Ovary (tissue), 9 donors: Measurements from ENCODE around the gene TNS3. TPM values are rescaled to one million over a fixed set of nuclear protein-coding genes. Genes with fewer than 3 reads are reported as not detected.

Experiments
- DNase-seq, 5 donors: peaks; one replicate each; pipeline ENCODE4 v3.0.0-alpha.2; 2019 to 2020
- H3K27ac ChIP-seq, 2 donors: fragments of 200-600 bp; one replicate each; pipeline versions ENCODE4 v1.5.1 to v1.8.0; 2019 to 2022
- H3K27me3 ChIP-seq: fragments of 200-600 bp; one replicate; pipeline ENCODE4 v1.8.0; 2022
- H3K36me3 ChIP-seq: fragments of 200-600 bp; sonication (generic); one replicate; pipeline ENCODE4 v1.5.1; 2019
- H3K4me1 ChIP-seq: one replicate; pipeline ENCODE4 v1.8.1; 2013; ENCODE audit warnings: mild to moderate bottlenecking, moderate library complexity; ENCODE audit not compliant: insufficient read depth
- H3K4me3 ChIP-seq: fragments of 200-600 bp; sonication (generic); one replicate; pipeline ENCODE4 v1.5.1; 2017
- H3K9me3 ChIP-seq, 2 donors: fragments of 200-600 bp in 1 of 2; sonication (generic) in 1 of 2; one replicate each; pipeline versions ENCODE4 v1.5.1 to v1.8.1; 2013 to 2019; ENCODE audit warnings: mild to moderate bottlenecking in 1 of 2, moderate library complexity in 1 of 2
- CTCF ChIP-seq, 3 donors: fragments of 450-650 bp in 2 of 3; fragments of 200-600 bp in 1 of 3; IDR thresholded peaks; one replicate each; pipeline versions ENCODE4 v1.5.1 to v1.8.0; 2016 to 2022; ENCODE audit warnings: antibody characterized with exemption in 3 of 3, mild to moderate bottlenecking in 1 of 3
- EP300 ChIP-seq: sonication (generic); formaldehyde crosslinking; IDR thresholded peaks from one replicate; pipeline ENCODE4 v1.6.1; 2017; ENCODE audit warnings: antibody characterized with exemption
- POLR2A ChIP-seq: fragments of 450-650 bp; IDR thresholded peaks from one replicate; pipeline ENCODE4 v1.6.1; 2017; ENCODE audit warnings: antibody characterized with exemption, mild to moderate bottlenecking, moderate library complexity
- WGBS, 3 donors: extraction: QIAGEN DNeasy Blood & Tissue Kit in 1 of 3; methylation state at CpG; one replicate each; pipeline versions ENCODE4 v1.1.5 to v1.1.7; 2013 to 2017; 5-methylcytosine and 5-hydroxymethylcytosine counted together
- intact Hi-C, 4 donors: fragments of 100-400 bp; cut with DNase I; formaldehyde crosslinking; loops; one replicate each; pipeline versions ENCODE4 v1.11.0 to v1.15.1; 2022 to 2023
- polyA plus RNA-seq, 2 donors: library from polyadenylated mRNA; stranded (reverse); fragments of 200-250 nt in 1 of 2; fragments of 350-450 nt in 1 of 2; fragmentation: Illumina TruSeq in 1 of 2; extraction: RNeasy Lipid Tissue Mini Kit (QIAGEN cat#74804) in 1 of 2; gene quantifications; one replicate each; pipeline ENCODE4 v1.2.3, GENCODE V29; 2013 to 2014
- total RNA-seq, 7 donors: library from RNA; depleted of rRNA in 2 of 7; stranded (reverse); fragments of >200 nt in 2 of 7; fragmentation: NEBNext Ultra II Directional in 3 of 7; extraction: Animal tissue kit (Norgen Biotek cat#: 25700) in 3 of 7; gene quantifications; one replicate each; pipeline versions ENCODE4 v1.1.0 to v1.2.4, GENCODE V29; 2016 to 2023
- donor health status: DM: no; HTN: no; CAD: no; lungs with moderate emphysema.
- donor health status: DM: no; HTN: no; CAD: no.
- donor health status: Bipolar disorder and iron deficiency.
- donor health status: DM: yes; HTN: yes; CAD: no.
- donor health status: DM: no; HTN: no; CAD: no.
- donor health status: DM: yes; HTN: yes; CAD: no.

The TNS3 gene
- total and polyA plus RNA-seq, 9 donors, result 36.6 to 137 (median 91.3) TPM

GRCh38 chr7:47421456-47421855 lies 160.5 kb downstream of the TNS3 start:
- H3K4me3 ChIP-seq, result no peak overlapping the region
- no peaks in the 10 kb centered on the region for H3K9me3 ChIP-seq
- TF ChIP-seq EP300 (no peak), CTCF (IDR thresholded peaks at IDR 0.05) (no peak), POLR2A (no peak)
- no peaks in the 10 kb centered on the region for H3K36me3 ChIP-seq
- WGBS, 3 donors, result 90 to 92% (median 91%) methylated on average over 4 of the region's 4 CpGs
- intact Hi-C loops, result loop anchor here in 1 of 4 donors (10.0 kb wide), 1 partner anchor 157 kb away; no protein-coding TSS in a partner anchor
- peaks cover 26% of the 10 kb centered on the region for H3K4me1 ChIP-seq
- DNase-seq, result peak in 1 of 5 donors; percentile 5
- H3K27ac ChIP-seq, result peak overlapping the region in 1 of 2 donors; percentile 62
- no peaks in the 10 kb centered on the region for H3K27me3 ChIP-seq

- Histone ChIP-seq H3K4me3 (no peak overlapping the region), H3K27ac (no peak overlapping the region), H3K27me3 (no peaks in the 10 kb centered on the region), H3K36me3 (no peaks in the 10 kb centered on the region), H3K4me1 (peaks cover 26% of the 10 kb centered on the region), H3K9me3 (no peaks in the 10 kb centered on the region)
- intact Hi-C loops, result loop anchor here in 1 of 4 donors (10.0 kb wide), 1 partner anchor 155 kb away; no protein-coding TSS in a partner anchor
- TF ChIP-seq CTCF (IDR thresholded peaks at IDR 0.05) (no peak), EP300 (no peak), POLR2A (no peak)
- peak in 1 of 5 donors; percentile 8 for DNase-seq
- 93 to 96% (median 94%) methylated on average over 11 of the region's 11 CpGs for WGBS, 3 donors
Measured at GRCh38 chr7:47420122-47420780, 161.7 kb downstream of the TNS3 start.

- no peaks in the 10 kb centered on the region for H3K36me3 ChIP-seq
- no peaks in the 10 kb centered on the region for H3K27me3 ChIP-seq
- TF ChIP-seq EP300 (no peak), POLR2A (no peak), CTCF (IDR thresholded peaks at IDR 0.05) (no peak)
- 93 to 95% (median 95%) methylated on average over 1 of the region's 1 CpG for WGBS, 3 donors
- intact Hi-C loops, result no loop called here
- no peak overlapping the region for H3K27ac ChIP-seq
- H3K9me3 ChIP-seq, result no peaks in the 10 kb centered on the region
- no peak overlapping the region for H3K4me3 ChIP-seq
- DNase-seq, result peak in 1 of 5 donors; percentile 3
- H3K4me1 ChIP-seq, result peaks cover 26% of the 10 kb centered on the region
Measured at GRCh38 chr7:47419471-47419870, 162.4 kb downstream of the TNS3 start.

- peaks cover 26% of the 10 kb centered on the region for H3K4me1 ChIP-seq
- intact Hi-C loops, result no loop called here
- 9 to 18% (median 9%) methylated on average over 5 of the region's 5 CpGs for WGBS, 3 donors
- TF ChIP-seq POLR2A (no peak), CTCF (IDR thresholded peaks at IDR 0.05) (no peak), EP300 (no peak)
- no peaks in the 10 kb centered on the region for H3K9me3 ChIP-seq
- H3K27ac ChIP-seq, result peak overlapping the region; percentile 12 to 35
- H3K4me3 ChIP-seq, result no peak overlapping the region
- H3K27me3 ChIP-seq, result no peaks in the 10 kb centered on the region
- no peaks in the 10 kb centered on the region for H3K36me3 ChIP-seq
- peak in 2 of 5 donors; percentile 43 to 54 for DNase-seq
Measured at GRCh38 chr7:47418601-47419309, 163.2 kb downstream of the TNS3 start.
